SK-N-SH (cell line): Measurements from ENCODE around the gene MAP6. TPM values are rescaled to one million over a fixed set of nuclear protein-coding genes. Genes with fewer than 3 reads are reported as not detected.

Experiments
- CTCF ChIA-PET: fragments of 300-600, 350-600 bp; formaldehyde crosslinking; extraction: SDS; loops from one replicate; lab custom pipeline; 2021; lab: Yijun Ruan, JAX
- POLR2A ChIA-PET: fragments of 350-600 bp; sonication (Branson Sonifier 250); formaldehyde crosslinking; extraction: SDS; loops from one replicate; lab custom pipeline; 2020; ENCODE audit warnings: antibody characterized with exemption, inconsistent platforms; lab: Yijun Ruan, JAX
- DNase-seq: peaks from one replicate; pipeline ENCODE4 v3.0.0; 2012
- H2AFZ ChIP-seq: fragments of 200-600 bp; sonication (generic); 2 replicates; pipeline ENCODE4 v1.8.1; 2016; ENCODE audit warnings: antibody characterized with exemption, mild to moderate bottlenecking, low read depth
- H3F3A ChIP-seq: fragments of 200-600 bp; sonication (generic); replicated peaks from 2 replicates; pipeline ENCODE3; 2016; ENCODE audit warnings: antibody characterized with exemption, mild to moderate bottlenecking; ENCODE audit not compliant: insufficient read depth
- H3K27ac ChIP-seq, 2 experiments: fragments of 200-500 bp in 1 of 2; fragments of 200-600 bp in 1 of 2; sonication (Bioruptor generic) in 1 of 2; sonication (generic), shearing (Covaris generic) in 1 of 2; 2 replicates each; pipeline versions ENCODE4 v1.5.1 to v1.6.1; 2014 to 2016; ENCODE audit warnings: low read depth in 2 of 2, inconsistent platforms in 1 of 2, low read length in 1 of 2, mild to moderate bottlenecking in 1 of 2, mixed read lengths in 1 of 2
- H3K27me3 ChIP-seq: fragments of 200-600 bp; sonication (generic), shearing (Covaris generic); 2 replicates; pipeline ENCODE4 v1.6.1; 2016; ENCODE audit warnings: mixed run types; ENCODE audit not compliant: insufficient read depth
- H3K36me3 ChIP-seq, 2 experiments: fragments of 200-500 bp in 1 of 2; fragments of 200-600 bp in 1 of 2; sonication (Bioruptor generic) in 1 of 2; sonication (generic) in 1 of 2; replicated peaks in 1 of 2; 2 replicates each; pipeline versions ENCODE3 to v1.5.1; 2014 to 2016; ENCODE audit warnings: low read length in 1 of 2, mild to moderate bottlenecking in 1 of 2; ENCODE audit not compliant: insufficient read depth in 2 of 2, control insufficient read depth in 1 of 2
- H3K4me1 ChIP-seq, 2 experiments: fragments of 200-500 bp in 1 of 2; fragments of 200-600 bp in 1 of 2; sonication (Bioruptor generic) in 1 of 2; sonication (generic), shearing (Covaris generic) in 1 of 2; 2 replicates each; pipeline versions ENCODE4 v1.5.1 to v1.6.1; 2014 to 2016; ENCODE audit warnings: low read depth in 1 of 2, low read length in 1 of 2, mixed run types in 1 of 2; ENCODE audit not compliant: insufficient read depth in 2 of 2, control insufficient read depth in 1 of 2
- H3K4me2 ChIP-seq: fragments of 200-600 bp; sonication (generic), shearing (Covaris generic); 2 replicates; pipeline ENCODE4 v1.6.1; 2017; ENCODE audit warnings: mixed run types
- H3K4me3 ChIP-seq, 2 experiments: fragments of 200-500 bp in 1 of 2; fragments of 200-600 bp in 1 of 2; sonication (Bioruptor generic) in 1 of 2; sonication (generic), shearing (Covaris generic) in 1 of 2; 2 replicates each; pipeline versions ENCODE4 v1.5.1 to v1.8.1; 2014 to 2016; ENCODE audit warnings: low read depth in 2 of 2, inconsistent platforms in 1 of 2, low read length in 1 of 2, mild to moderate bottlenecking in 1 of 2, mixed read lengths in 1 of 2, moderate library complexity in 1 of 2
- H3K79me2 ChIP-seq: fragments of 200-600 bp; sonication (generic); 2 replicates; pipeline ENCODE4 v1.8.1; 2017; ENCODE audit warnings: mild to moderate bottlenecking; ENCODE audit not compliant: insufficient read depth
- H3K9ac ChIP-seq: fragments of 200-600 bp; sonication (generic); 2 replicates; pipeline ENCODE4 v1.6.1; 2017; ENCODE audit warnings: mixed run types
- H3K9me2 ChIP-seq: fragments of 200-600 bp; sonication (generic); 2 replicates; pipeline ENCODE4 v1.6.1; 2017; ENCODE audit warnings: mixed run types
- H3K9me3 ChIP-seq: fragments of 200-600 bp; sonication (generic); 2 replicates; pipeline ENCODE4 v1.6.1; 2017; ENCODE audit warnings: mixed run types, mild to moderate bottlenecking, moderate library complexity
- H4K20me1 ChIP-seq: fragments of 200-600 bp; sonication (generic); 2 replicates; pipeline ENCODE4 v1.6.1; 2017; ENCODE audit warnings: mild to moderate bottlenecking, mixed run types; ENCODE audit not compliant: insufficient read depth
- ELF1 ChIP-seq: IDR thresholded peaks from 2 replicates; pipeline ENCODE4 v1.4.0; 2012
- EP300 ChIP-seq, 2 experiments: IDR thresholded peaks; 2 replicates each; pipeline versions ENCODE4 v1.4.0 to v1.6.1; 2012; ENCODE audit warnings: borderline replicate concordance in 1 of 2, low read depth in 1 of 2, low read length in 1 of 2
- FOSL2 ChIP-seq: IDR thresholded peaks from 2 replicates; pipeline ENCODE4 v1.4.0; 2012; ENCODE audit warnings: low read depth, mild to moderate bottlenecking, moderate library complexity, borderline replicate concordance
- FOXJ3 ChIP-seq: sonication (generic); formaldehyde crosslinking; IDR thresholded peaks from 2 replicates; pipeline ENCODE4 v1.5.1; 2020; ENCODE audit warnings: mild to moderate bottlenecking, missing genetic modification reagents
- FOXM1 ChIP-seq: IDR thresholded peaks from 2 replicates; pipeline ENCODE4 v1.4.0; 2012; ENCODE audit warnings: low read depth, mild to moderate bottlenecking
- GABPA ChIP-seq: IDR thresholded peaks from 2 replicates; pipeline ENCODE4 v1.4.0; 2012; ENCODE audit warnings: low read depth, mild to moderate bottlenecking
- IRF3 ChIP-seq: fragments of 150-350 bp; IDR thresholded peaks from 2 replicates; pipeline ENCODE4 v1.6.1; 2016; ENCODE audit warnings: mild to moderate bottlenecking, low read depth, low read length
- JUND ChIP-seq: IDR thresholded peaks from 2 replicates; pipeline ENCODE4 v1.4.0; 2012
- MAX ChIP-seq: IDR thresholded peaks from 2 replicates; pipeline ENCODE4 v1.4.0; 2012; ENCODE audit warnings: low read depth
- NFIC ChIP-seq: IDR thresholded peaks from 2 replicates; pipeline ENCODE4 v1.4.0; 2012; ENCODE audit warnings: borderline replicate concordance
- NRF1 ChIP-seq: IDR thresholded peaks from 2 replicates; pipeline ENCODE4 v1.6.1; 2012; ENCODE audit warnings: low read depth, mild to moderate bottlenecking, low read length
- POLR2AphosphoS5 ChIP-seq: IDR thresholded peaks from 2 replicates; pipeline ENCODE4 v1.6.1; 2012; ENCODE audit warnings: low read depth, low read length
- RAD21 ChIP-seq: IDR thresholded peaks from 2 replicates; pipeline ENCODE4 v1.6.1; 2012; ENCODE audit warnings: mild to moderate bottlenecking, low read length
- RFX5 ChIP-seq: IDR thresholded peaks from 2 replicates; pipeline ENCODE4 v1.6.1; 2012; ENCODE audit warnings: mild to moderate bottlenecking, improper control_type of control experiment, low read length
- SIN3A ChIP-seq: IDR thresholded peaks from 2 replicates; pipeline ENCODE4 v1.6.1; 2012; ENCODE audit warnings: low read depth, mild to moderate bottlenecking, low read length, moderate library complexity, borderline replicate concordance
- SMC3 ChIP-seq: IDR thresholded peaks from 2 replicates; pipeline ENCODE4 v1.6.1; 2012; ENCODE audit warnings: low read depth, low read length, improper control_type of control experiment
- TCF12 ChIP-seq: IDR thresholded peaks from 2 replicates; pipeline ENCODE4 v1.4.0; 2012
- TEAD4 ChIP-seq: IDR thresholded peaks from 2 replicates; pipeline ENCODE4 v1.4.0; 2012; ENCODE audit warnings: mild to moderate bottlenecking, borderline replicate concordance; ENCODE audit not compliant: insufficient read depth
- USF2 ChIP-seq: fragments of 150-350 bp; IDR thresholded peaks from 2 replicates; pipeline ENCODE4 v1.6.1; 2017; ENCODE audit warnings: antibody characterized with exemption, low read length, low read depth, borderline replicate concordance
- WGBS: methylation state at CpG from one replicate; pipeline ENCODE4 v1.1.6; 2017; ENCODE audit warnings: low lambda C conversion rate; 5-methylcytosine and 5-hydroxymethylcytosine counted together
- polyA plus RNA-seq, 3 experiments: library from polyadenylated mRNA; depleted of rRNA; stranded (reverse); fragments of >200 nt; gene quantifications; 2 replicates each; pipeline ENCODE4 v1.2.3, GENCODE V29; 2012
- TF ChIP-seq, protein P1 (sequence below): IDR thresholded peaks from 2 replicates; pipeline ENCODE4; 2012

The MAP6 gene
- polyA plus RNA-seq, 1 of the 3 experiments (the other 2 are of a cell fraction): 11.1 TPM

DNA sequence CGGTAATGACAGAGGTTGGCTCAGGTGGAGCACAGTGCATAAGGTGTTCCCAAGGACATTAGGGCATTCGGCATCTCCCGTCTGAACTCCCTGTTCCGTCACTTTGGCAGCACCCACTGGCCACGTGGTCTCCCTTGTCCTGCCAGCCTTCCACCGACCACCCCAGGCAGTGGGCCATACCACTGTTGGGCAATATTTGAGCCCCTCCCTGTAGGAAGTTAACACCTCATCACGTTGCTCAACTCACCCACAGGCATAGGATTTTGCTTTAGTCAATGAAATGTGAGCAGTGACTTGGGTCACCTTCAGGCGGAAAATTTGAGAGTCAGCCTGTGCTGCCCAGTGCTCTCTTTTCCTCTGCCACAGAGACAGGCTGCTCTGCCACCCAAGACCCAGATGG is 62.7 kb downstream of the MAP6 start:
- Histone ChIP-seq H4K20me1 (no peaks in the 10 kb centered on the region), H3K9me3 (no peaks in the 10 kb centered on the region), H3K36me3 (peaks cover 0 to 3% of the 10 kb centered on the region in 2 experiments), H3K79me2 (no peaks in the 10 kb centered on the region), H3F3A (peaks cover 27% of the 10 kb centered on the region), H3K9me2 (no peaks in the 10 kb centered on the region), H3K27ac (no peak overlapping the region; a peak in 1 of 4 replicates), H3K9ac (no peak overlapping the region), H3K27me3 (no peaks in the 10 kb centered on the region), H2AFZ (no peak overlapping the region), H3K4me1 (peaks cover 31 to 32% of the 10 kb centered on the region in 2 experiments), H3K4me3 (no peak overlapping the region), H3K4me2 (no peak overlapping the region)
- 87% methylated on average over 7 of the region's 8 CpGs for WGBS
- CTCF ChIA-PET: interaction anchor here (1.4 kb wide), 1 partner anchor 8 kb away, joined by 5 read pairs; no protein-coding TSS in a partner anchor
- TF ChIP-seq USF2 (no peak), FOSL2 (no peak), SIN3A (no peak), NRF1 (no peak)
- POLR2A ChIA-PET: no interaction called here
- DNase-seq: no peak

- TF ChIP-seq JUND (peak; percentile 82), FOSL2 (peak; percentile 93; the same call in 1 of the 2 replicates), TCF12 (peak; percentile 99), POLR2AphosphoS5 (peak; percentile 92), IRF3 (no peak), SIN3A (peak; percentile 49; the same call in 1 of the 2 replicates), NFIC (peak; percentile 98), RAD21 (0 out of 2 replicates have a peak, but pooled peaks have one; percentile 12), FOXJ3 (CRISPR knock-in tag) (no peak), SMC3 (no peak), TEAD4 (peak; percentile 49; the same call in 1 of the 2 replicates), FOXM1 (peak; percentile 59; the same call in 1 of the 2 replicates), MAX (peak; percentile 69; the same call in 1 of the 2 replicates), GABPA (no peak), RFX5 (no peak), EP300 (IDR thresholded peaks at IDR 0.05; ENCODE audit: borderline replicate concordance in 1 of 2, low read depth in 1 of 2, low read length in 1 of 2) (peak; percentile 51 to 89; a peak in 3 of 4 replicates), ELF1 (peak; percentile 45; the same call in 1 of the 2 replicates)
- TF ChIP-seq, protein P1, sequence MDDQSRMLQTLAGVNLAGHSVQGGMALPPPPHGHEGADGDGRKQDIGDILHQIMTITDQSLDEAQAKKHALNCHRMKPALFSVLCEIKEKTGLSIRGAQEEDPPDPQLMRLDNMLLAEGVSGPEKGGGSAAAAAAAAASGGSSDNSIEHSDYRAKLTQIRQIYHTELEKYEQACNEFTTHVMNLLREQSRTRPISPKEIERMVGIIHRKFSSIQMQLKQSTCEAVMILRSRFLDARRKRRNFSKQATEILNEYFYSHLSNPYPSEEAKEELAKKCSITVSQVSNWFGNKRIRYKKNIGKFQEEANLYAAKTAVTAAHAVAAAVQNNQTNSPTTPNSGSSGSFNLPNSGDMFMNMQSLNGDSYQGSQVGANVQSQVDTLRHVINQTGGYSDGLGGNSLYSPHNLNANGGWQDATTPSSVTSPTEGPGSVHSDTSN: peak; percentile 93
- TF ChIP-seq, all 33 proteins: peak for 13
- H3K27me3 ChIP-seq: no peaks in the 10 kb centered on the region
- ChIA-PET POLR2A (no interaction called here), CTCF (interaction anchor here (1.1 to 1.5 kb wide), 3 partner anchors 20 to 22 kb away, joined by 3 to 5 read pairs (median 3); no protein-coding TSS in a partner anchor)
- H3K36me3 ChIP-seq: peaks cover 0 to 3% of the 10 kb centered on the region in 2 experiments
- peaks cover 27% of the 10 kb centered on the region for H3F3A ChIP-seq
- H3K9me3 ChIP-seq: no peaks in the 10 kb centered on the region
- no peaks in the 10 kb centered on the region for H4K20me1 ChIP-seq
- H3K4me1 ChIP-seq: peaks cover 28 to 32% of the 10 kb centered on the region in 2 experiments
- peak overlapping the region; percentile 92 to 98 for H3K27ac ChIP-seq
- 44% methylated on average over 16 of the region's 16 CpGs for WGBS
- no peaks in the 10 kb centered on the region for H3K79me2 ChIP-seq
- H3K9ac ChIP-seq: peak overlapping the region; percentile 69
- peak overlapping the region; percentile 6 to 46; a peak in 3 of 4 replicates for H3K4me3 ChIP-seq
- no peak for DNase-seq
- peak overlapping the region; percentile 77 for H3K4me2 ChIP-seq
- no peaks in the 10 kb centered on the region for H3K9me2 ChIP-seq
- H2AFZ ChIP-seq: peak overlapping the region; percentile 60
Observed at GRCh38 chr11:75603791-75604736, 64.8 kb downstream of the MAP6 start.
